Muscle of leg (tissue), 11 donors: Measurements from ENCODE around the gene CHRNA7. TPM values are rescaled to one million over a fixed set of nuclear protein-coding genes. Genes with fewer than 3 reads are reported as not detected.

Source experiments
- DNase-seq: peaks from one replicate; pipeline ENCODE4 v3.0.0; 2013
- H3K27ac ChIP-seq: one replicate; pipeline ENCODE4 v1.5.1; 2013; ENCODE audit warnings: mild to moderate bottlenecking, low read length, control low read depth
- H3K27me3 ChIP-seq: one replicate; pipeline ENCODE4 v1.6.1; 2013; ENCODE audit warnings: low read length; ENCODE audit not compliant: control insufficient read depth, insufficient read depth
- H3K36me3 ChIP-seq: one replicate; pipeline ENCODE4 v1.6.1; 2013; ENCODE audit warnings: low read length; ENCODE audit not compliant: control insufficient read depth, insufficient read depth
- H3K4me1 ChIP-seq: one replicate; pipeline ENCODE4 v1.6.1; 2013; ENCODE audit warnings: low read length; ENCODE audit not compliant: control insufficient read depth, insufficient read depth
- H3K4me3 ChIP-seq: one replicate; pipeline ENCODE4 v1.5.1; 2013; ENCODE audit warnings: low read length, control low read depth
- H3K9me3 ChIP-seq: replicated peaks from 2 replicates; pipeline ENCODE4 v1.6.1; 2013; ENCODE audit warnings: low read depth, low read length; ENCODE audit not compliant: control insufficient read depth
- WGBS: methylation state at CpG from one replicate; pipeline ENCODE4 v1.1.5; 2013; ENCODE audit warnings: missing lambda C conversion rate; ENCODE audit not compliant: insufficient coverage; 5-methylcytosine and 5-hydroxymethylcytosine counted together
- polyA plus RNA-seq, 8 donors: library from polyadenylated mRNA; unstranded; fragments of 120-200 nt; gene quantifications; one replicate each; pipeline versions ENCODE4 v1.2.1 to v1.2.3, GENCODE V29; 2013; ENCODE audit warnings: inconsistent platforms in 1 of 8, low replicate concordance in 1 of 8; ENCODE audit not compliant: insufficient read length in 8 of 8, insufficient read depth in 1 of 8
- total RNA-seq: library from RNA; stranded (reverse); fragments of 120-200 nt; gene quantifications from one replicate; pipeline ENCODE4 v1.2.4, GENCODE V29; 2013

The CHRNA7 gene
- total and polyA plus RNA-seq, 9 donors = 0.84 to 4.1 (median 1.9) TPM

DNA sequence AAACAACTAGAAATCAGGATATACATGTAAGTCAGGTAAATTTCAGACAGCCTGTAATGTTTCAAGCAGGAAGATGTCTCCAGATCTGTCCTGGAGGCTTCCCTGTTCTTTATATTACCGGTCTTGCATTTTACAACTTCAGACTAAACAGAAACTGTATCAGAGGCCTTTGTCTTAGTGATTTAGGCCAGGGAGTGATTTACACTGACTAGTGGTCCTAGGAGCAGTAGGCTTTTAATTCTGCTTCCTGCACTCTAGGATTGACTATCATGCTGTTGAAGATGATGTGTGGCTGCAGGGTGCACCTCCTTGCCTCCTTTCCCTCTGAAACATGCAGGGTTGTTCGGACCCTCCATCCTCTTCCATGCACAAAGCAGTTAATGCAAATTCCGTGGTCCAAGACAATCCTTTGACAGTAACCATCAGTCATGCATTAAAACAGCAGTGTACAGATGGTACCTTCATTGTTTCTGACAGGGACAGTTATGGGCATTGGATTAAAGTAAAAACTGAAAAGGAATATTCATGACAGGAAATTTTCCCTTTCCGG, 27.6 kb downstream of the CHRNA7 start:
- no peaks in the 10 kb centered on the region for H3K4me1 ChIP-seq
- no peaks in the 10 kb centered on the region for H3K36me3 ChIP-seq
- H3K27ac ChIP-seq = peak overlapping the region; percentile 42
- no peaks in the 10 kb centered on the region for H3K27me3 ChIP-seq
- DNase-seq = no peak
- H3K4me3 ChIP-seq = no peak overlapping the region
- 67% methylated on average over 1 of the region's 4 CpGs for WGBS
- H3K9me3 ChIP-seq = no peaks in the 10 kb centered on the region

DNA sequence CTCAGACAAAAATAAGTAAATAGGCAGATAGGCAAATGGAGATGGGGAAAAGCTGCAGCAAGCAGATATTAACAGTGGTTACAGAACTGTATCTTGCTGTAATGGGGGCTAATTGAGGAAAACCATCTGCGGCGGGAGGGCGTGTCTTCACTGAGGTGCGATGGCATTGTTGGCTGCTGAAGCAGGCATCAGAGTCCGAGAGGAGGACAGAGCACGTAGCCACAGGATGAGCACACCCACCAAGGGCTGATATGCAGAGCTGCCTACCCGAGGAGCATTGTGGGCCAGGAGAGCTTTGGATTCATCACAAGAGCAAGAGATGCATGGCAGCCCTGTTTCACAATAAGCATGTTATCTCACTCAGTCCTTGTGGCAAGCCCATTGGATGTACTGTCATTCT, 30.4 kb downstream of the CHRNA7 start:
- DNase-seq = no peak
- H3K9me3 ChIP-seq = peaks cover under 1% of the 10 kb centered on the region
- WGBS = 91% methylated on average over 7 of the region's 7 CpGs

DNA sequence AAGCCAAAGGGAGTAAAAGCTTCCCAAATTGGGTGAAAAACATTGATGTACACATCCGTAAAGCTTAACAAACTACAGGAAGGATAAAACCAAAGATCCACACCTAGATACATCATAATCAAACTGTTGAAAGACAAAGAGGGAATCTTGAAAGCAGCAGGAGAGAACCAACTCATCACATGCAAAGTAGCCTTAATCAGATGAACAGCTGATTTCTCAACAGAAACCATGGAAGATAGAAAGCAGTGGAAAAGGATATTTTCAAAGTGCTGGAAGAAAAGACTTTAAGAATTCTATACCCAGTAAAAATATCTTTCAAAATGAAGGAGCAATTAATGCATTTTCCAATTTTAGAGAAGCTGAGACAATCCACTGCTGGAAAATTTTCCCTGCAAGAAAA, 36.8 kb downstream of the CHRNA7 start:
- peaks cover 21% of the 10 kb centered on the region for H3K9me3 ChIP-seq
- H3K27ac ChIP-seq = no peak overlapping the region
- no peaks in the 10 kb centered on the region for H3K4me1 ChIP-seq
- H3K27me3 ChIP-seq = no peaks in the 10 kb centered on the region
- H3K36me3 ChIP-seq = no peaks in the 10 kb centered on the region
- no CpG with 5 or more reads among the region's 1 CpG for WGBS
- no peak for DNase-seq
- H3K4me3 ChIP-seq = no peak overlapping the region

More for the DNA sequence above, 30.4 kb downstream of the CHRNA7 start:
- H3K36me3 ChIP-seq = no peaks in the 10 kb centered on the region
- no peaks in the 10 kb centered on the region for H3K27me3 ChIP-seq
- H3K27ac ChIP-seq = no peak overlapping the region
- no peaks in the 10 kb centered on the region for H3K4me1 ChIP-seq
- H3K4me3 ChIP-seq = no peak overlapping the region

DNA sequence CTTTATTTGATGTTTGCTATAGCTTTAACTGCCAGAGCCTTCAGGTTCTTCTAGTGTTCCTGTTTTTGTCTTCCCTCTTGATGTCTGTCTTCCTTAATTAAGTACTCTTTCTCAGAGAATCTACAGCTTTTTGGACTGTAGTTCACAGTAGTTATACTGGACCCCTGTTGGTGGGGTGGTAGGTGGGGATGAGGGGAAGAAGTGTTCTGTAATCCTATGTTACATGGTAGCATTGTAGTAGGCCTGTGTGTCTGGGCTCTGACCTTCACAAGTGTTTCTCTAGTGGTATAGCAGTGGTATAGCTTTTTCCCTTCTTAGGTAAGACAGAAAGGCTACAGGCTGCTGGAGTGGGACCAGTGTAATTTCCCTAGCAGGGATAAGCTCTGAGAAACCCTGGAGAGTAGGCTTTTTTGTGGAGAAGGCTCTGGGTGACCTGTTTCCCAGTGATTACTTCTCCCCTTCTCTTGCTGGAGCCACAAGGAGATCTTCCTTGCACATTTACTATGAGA, 59.6 kb downstream of the CHRNA7 start:
- Histone ChIP-seq H3K4me1 (no peaks in the 10 kb centered on the region), H3K9me3 (no peaks in the 10 kb centered on the region), H3K36me3 (no peaks in the 10 kb centered on the region), H3K27ac (no peak overlapping the region), H3K4me3 (no peak overlapping the region), H3K27me3 (no peaks in the 10 kb centered on the region)
- no peak for DNase-seq

DNA sequence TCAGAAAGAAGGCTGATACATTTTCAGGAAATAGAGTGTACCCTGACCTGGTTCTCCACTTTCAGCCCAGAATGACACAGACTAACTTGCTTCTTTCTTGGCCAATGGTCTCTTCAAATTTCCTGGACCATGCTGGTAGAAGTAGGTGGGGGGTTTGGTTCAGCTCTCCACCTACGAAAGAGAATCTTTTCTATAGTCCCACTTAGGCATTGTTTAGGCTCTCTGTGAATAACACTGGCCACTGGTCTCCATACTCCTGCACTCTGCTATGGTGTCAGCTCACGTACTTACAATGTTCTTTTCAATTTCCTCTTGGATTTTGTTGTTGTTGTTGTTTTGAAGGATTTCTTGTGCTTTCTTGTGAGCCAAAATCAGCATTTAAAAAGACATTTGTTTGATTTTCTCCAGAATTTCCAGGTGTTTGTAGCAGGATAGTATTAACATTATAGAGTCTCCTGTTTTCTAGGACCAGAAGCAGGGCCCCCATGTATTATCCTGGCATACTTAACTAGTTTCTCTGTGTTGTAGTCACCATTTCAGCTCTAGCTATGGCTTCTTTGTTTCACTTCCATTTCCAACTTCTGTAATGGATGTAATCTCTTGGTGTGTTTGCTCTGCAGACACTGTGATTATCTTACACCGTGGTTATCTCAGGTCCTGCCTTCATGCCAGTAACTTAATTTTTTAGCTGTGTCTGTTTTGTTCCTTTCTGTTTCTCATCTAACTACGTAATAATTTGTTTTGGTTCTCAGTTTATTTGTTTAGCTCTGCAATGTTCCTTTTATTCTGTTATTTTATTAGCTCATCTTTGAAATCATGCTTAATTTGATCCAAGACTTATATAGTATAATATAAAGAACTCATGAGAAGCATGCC, 61.4 kb downstream of the CHRNA7 start:
- no CpG with 5 or more reads among the region's 4 CpGs for WGBS
- Histone ChIP-seq H3K4me3 (no peak overlapping the region), H3K36me3 (no peaks in the 10 kb centered on the region), H3K27ac (no peak overlapping the region), H3K9me3 (no peaks in the 10 kb centered on the region), H3K4me1 (no peaks in the 10 kb centered on the region), H3K27me3 (no peaks in the 10 kb centered on the region)
- DNase-seq = no peak

DNA sequence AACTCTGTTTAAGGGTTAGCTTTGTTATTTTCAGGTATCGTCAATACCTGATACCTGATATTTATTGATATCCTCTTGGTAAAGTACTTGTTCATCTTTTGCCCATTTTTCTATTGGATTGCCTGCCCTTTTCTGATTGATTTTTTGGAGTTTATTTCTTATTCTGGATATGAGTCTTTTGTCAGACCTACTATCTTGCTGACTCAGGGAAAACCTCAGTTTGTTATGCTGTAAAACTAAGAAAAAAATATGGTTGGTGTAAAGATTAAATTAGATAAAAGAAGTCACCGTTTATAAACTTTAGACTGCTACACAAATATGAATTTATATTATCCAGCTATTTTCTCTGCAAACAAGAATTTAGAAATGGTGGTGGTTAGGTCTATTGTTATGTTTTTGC, 65.9 kb downstream of the CHRNA7 start:
- Histone ChIP-seq H3K4me1 (peaks cover 7% of the 10 kb centered on the region), H3K27me3 (no peaks in the 10 kb centered on the region), H3K36me3 (no peaks in the 10 kb centered on the region), H3K27ac (no peak overlapping the region), H3K4me3 (no peak overlapping the region), H3K9me3 (no peaks in the 10 kb centered on the region)
- WGBS = no CpG with 5 or more reads among the region's 2 CpGs
- DNase-seq = no peak

DNA sequence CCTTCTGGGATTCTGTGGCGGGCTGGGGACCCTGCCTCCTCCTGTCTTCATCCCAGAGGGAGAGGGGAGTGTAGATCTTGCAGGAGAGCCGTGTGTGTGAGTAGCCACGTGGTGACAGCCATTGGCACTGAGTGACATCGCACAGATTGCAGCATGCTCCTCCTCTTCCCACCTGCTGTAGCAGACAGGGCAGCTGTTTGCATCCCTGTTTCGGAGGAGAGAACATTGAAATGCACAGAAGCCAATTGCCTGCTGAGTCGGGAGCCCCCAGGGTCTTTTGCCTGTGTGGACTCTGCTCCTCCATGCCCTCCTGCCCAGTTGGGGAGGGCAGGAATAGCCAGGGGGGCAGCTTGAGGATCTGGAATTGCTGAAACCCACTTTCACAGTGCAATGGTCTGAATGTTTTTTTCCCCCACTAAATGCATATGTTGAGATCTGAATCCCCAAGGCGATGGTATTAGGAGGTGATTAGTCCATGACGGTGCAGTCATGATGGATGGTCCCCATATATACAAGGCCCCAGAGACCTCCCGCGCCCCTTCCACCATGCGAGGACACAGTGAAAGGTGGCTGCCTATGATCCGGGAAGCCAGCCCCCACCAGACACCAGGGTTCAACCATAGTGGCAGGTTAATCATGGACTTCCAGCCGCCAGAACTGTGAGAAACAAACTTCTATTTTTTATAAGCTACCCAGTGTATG, 66.8 kb downstream of the CHRNA7 start:
- H3K4me1 ChIP-seq = peaks cover 7% of the 10 kb centered on the region
- no peaks in the 10 kb centered on the region for H3K9me3 ChIP-seq
- no peak overlapping the region for H3K4me3 ChIP-seq
- no peaks in the 10 kb centered on the region for H3K36me3 ChIP-seq
- H3K27me3 ChIP-seq = no peaks in the 10 kb centered on the region
- WGBS = 54% methylated on average over 5 of the region's 13 CpGs
- DNase-seq = no peak
- H3K27ac ChIP-seq = no peak overlapping the region

DNA sequence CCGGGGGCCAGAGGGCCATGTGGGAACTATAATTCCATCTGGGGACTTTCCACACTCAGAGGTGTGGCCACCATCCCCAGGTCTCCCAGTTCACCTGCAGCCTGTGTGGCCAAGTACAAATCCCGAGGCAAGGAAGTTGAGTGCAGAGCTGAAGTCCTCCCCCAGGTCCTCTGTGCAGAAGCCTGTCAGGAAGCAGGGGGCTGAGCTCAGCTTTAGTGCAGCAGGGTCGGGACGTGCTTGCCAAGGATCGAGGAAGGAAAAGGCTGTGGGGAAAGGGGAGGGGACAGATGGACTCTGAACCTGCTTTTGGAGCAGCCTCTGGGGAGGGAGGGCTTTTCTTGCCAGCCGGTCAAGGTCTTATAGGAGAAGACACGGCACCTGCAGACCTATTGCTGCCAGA, 67.7 kb downstream of the CHRNA7 start:
- no peak overlapping the region for H3K27ac ChIP-seq
- H3K36me3 ChIP-seq = no peaks in the 10 kb centered on the region
- WGBS = 16% methylated on average over 7 of the region's 7 CpGs
- no peaks in the 10 kb centered on the region for H3K27me3 ChIP-seq
- H3K9me3 ChIP-seq = no peaks in the 10 kb centered on the region
- H3K4me3 ChIP-seq = no peak overlapping the region
- H3K4me1 ChIP-seq = peaks cover 7% of the 10 kb centered on the region
- peak; percentile 26 for DNase-seq

DNA sequence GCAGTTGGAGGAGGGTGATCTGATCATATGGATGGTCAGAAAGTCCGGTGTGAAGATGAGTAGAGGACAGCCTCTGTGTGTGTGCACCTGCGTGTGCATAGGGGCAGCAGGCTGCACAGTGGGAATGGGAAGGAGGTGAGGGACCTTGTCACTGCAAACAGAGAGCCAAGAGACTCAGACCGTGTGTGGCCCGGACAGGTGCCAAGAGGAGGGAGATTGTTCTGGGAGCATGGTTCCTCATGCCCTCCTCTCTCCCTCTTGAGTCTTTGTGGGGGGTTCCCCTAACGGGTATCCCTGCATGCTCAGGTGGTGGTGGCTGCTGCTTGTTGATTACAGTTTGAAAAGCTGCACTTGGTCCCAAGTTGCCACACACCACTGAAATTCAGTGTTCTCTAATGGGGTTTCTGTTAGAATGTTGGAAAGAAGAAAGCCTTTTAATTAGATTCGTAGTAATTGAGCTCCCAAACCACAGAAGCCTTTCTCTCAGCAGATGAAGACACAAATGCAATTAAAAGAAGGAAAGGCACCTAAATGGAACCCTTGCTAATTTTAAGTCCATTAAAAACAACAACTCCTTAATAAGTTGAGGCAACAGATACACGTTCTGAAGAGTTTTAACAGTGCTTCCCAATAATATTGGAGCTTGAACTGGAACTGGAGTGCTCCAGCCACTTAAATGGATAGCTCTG, 68.9 kb downstream of the CHRNA7 start:
- no peak overlapping the region for H3K27ac ChIP-seq
- no peaks in the 10 kb centered on the region for H3K9me3 ChIP-seq
- WGBS = 40% methylated on average over 3 of the region's 7 CpGs
- no peak for DNase-seq
- H3K36me3 ChIP-seq = no peaks in the 10 kb centered on the region
- no peak overlapping the region for H3K4me3 ChIP-seq
- no peaks in the 10 kb centered on the region for H3K27me3 ChIP-seq
- H3K4me1 ChIP-seq = peaks cover 7% of the 10 kb centered on the region
